T-cell (primary cell): ENCODE data around the gene CCDC88C. TPM values are rescaled to one million over a fixed set of nuclear protein-coding genes. Genes with fewer than 3 reads are reported as not detected.

Experiments used
- ATAC-seq, 4 experiments: fragments of 200-7000 bp in 3 of 4; fragments of 150-1000 bp in 1 of 4; cut with Tn5 transposase; replicated peaks in 1 of 4; 1 replicate in 3 of 4; 2 replicates in 1 of 4; pipeline ENCODE4 v1.10.0; 2021; ENCODE audit warnings: moderate library complexity in 3 of 4, mild to moderate bottlenecking in 2 of 4, moderate number of reproducible peaks in 1 of 4
- CTCF ChIA-PET, 2 donors: fragments of 300-600 bp; sonication (Branson Sonifier 250); formaldehyde crosslinking; loops; one replicate each; lab custom pipeline; 2022; ENCODE audit warnings: antibody characterized with exemption in 2 of 2; lab: Charles Lee
- POLR2A ChIA-PET, 2 donors: fragments of 300-600 bp; sonication (Branson Sonifier 250); formaldehyde crosslinking; loops; one replicate each; lab custom pipeline; 2022; ENCODE audit warnings: antibody characterized with exemption in 2 of 2; lab: Charles Lee
- DNase-seq, 35 experiments: peaks; one replicate each; pipeline versions ENCODE4 v3.0.0 to v3.0.0-alpha.2; 2013 to 2023
- H3K27ac ChIP-seq: one replicate; pipeline ENCODE4 v1.5.1; 2013; ENCODE audit warnings: low read length
- H3K27me3 ChIP-seq, 2 experiments: replicated peaks in 1 of 2; 1 replicate in 1 of 2; 2 replicates in 1 of 2; pipeline versions ENCODE4 v1.6.1 to v1.7.0; 2013; ENCODE audit warnings: low read length in 1 of 2, mixed read lengths in 1 of 2; ENCODE audit not compliant: control insufficient read depth in 2 of 2, insufficient read depth in 2 of 2; ENCODE audit errors: extremely low read depth in 1 of 2
- H3K36me3 ChIP-seq, 2 donors: 1 replicate in 1 of 2; 2 replicates in 1 of 2; pipeline versions ENCODE4 v1.6.1 to v1.7.0; 2013; ENCODE audit warnings: low read length in 1 of 2; ENCODE audit not compliant: control insufficient read depth in 2 of 2, insufficient read depth in 1 of 2; ENCODE audit errors: extremely low read depth in 1 of 2
- H3K4me1 ChIP-seq, 2 experiments: 1 replicate in 1 of 2; 2 replicates in 1 of 2; pipeline versions ENCODE4 v1.6.1 to v1.7.0; 2013; ENCODE audit warnings: low read length in 2 of 2, mixed read lengths in 1 of 2; ENCODE audit not compliant: insufficient read depth in 2 of 2, control insufficient read depth in 1 of 2; ENCODE audit errors: extremely low read depth in 1 of 2
- H3K4me3 ChIP-seq, 2 donors: 1 replicate in 1 of 2; 2 replicates in 1 of 2; pipeline versions ENCODE4 v1.5.1 to v1.7.0; 2013; ENCODE audit warnings: mild to moderate bottlenecking in 2 of 2, low read length in 1 of 2, moderate library complexity in 1 of 2; ENCODE audit not compliant: control insufficient read depth in 1 of 2; ENCODE audit errors: extremely low read depth in 1 of 2
- H3K9me3 ChIP-seq: 2 replicates; pipeline ENCODE4 v1.7.0; 2013
- H3K27ac Mint-ChIP-seq, 2 donors: one replicate each; pipeline ENCODE4 v1.8.0; 2020 to 2021; ENCODE audit warnings: mild to moderate bottlenecking in 2 of 2, mixed read lengths in 2 of 2
- H3K27me3 Mint-ChIP-seq, 2 donors: one replicate each; pipeline ENCODE4 v1.8.0; 2021 to 2022; ENCODE audit warnings: mixed read lengths in 2 of 2
- H3K36me3 Mint-ChIP-seq: one replicate; pipeline ENCODE4 v1.8.0; 2021; ENCODE audit warnings: mixed read lengths
- H3K4me1 Mint-ChIP-seq, 3 donors: one replicate each; pipeline ENCODE4 v1.8.0; 2020 to 2022; ENCODE audit warnings: mixed read lengths in 3 of 3, mild to moderate bottlenecking in 1 of 3
- H3K4me3 Mint-ChIP-seq, 3 donors: one replicate each; pipeline ENCODE4 v1.8.0; 2020 to 2022; ENCODE audit warnings: mild to moderate bottlenecking in 3 of 3, mixed read lengths in 3 of 3, moderate library complexity in 3 of 3
- H3K9me3 Mint-ChIP-seq, 3 donors: one replicate each; pipeline ENCODE4 v1.8.0; 2020 to 2022; ENCODE audit warnings: mixed read lengths in 3 of 3
- WGBS: methylation state at CpG from one replicate; pipeline ENCODE4 v1.1.5; 2013; ENCODE audit warnings: missing lambda C conversion rate; ENCODE audit not compliant: insufficient coverage; 5-methylcytosine and 5-hydroxymethylcytosine counted together
- total RNA-seq, 35 experiments: library from RNA in 6 of 35; stranded (reverse) in 6 of 35; fragments of 120-200 nt in 1 of 35; gene quantifications; one replicate each; pipeline versions ENCODE4 v1.2.1 to v1.2.4 and lab custom pipeline; 2013 to 2026

The CCDC88C gene
- total RNA-seq, 5 donors from 2014 or later (not counting 1 experiment from before 2014, with no cell fraction given), result 260 to 368 (median 275) TPM

DNA sequence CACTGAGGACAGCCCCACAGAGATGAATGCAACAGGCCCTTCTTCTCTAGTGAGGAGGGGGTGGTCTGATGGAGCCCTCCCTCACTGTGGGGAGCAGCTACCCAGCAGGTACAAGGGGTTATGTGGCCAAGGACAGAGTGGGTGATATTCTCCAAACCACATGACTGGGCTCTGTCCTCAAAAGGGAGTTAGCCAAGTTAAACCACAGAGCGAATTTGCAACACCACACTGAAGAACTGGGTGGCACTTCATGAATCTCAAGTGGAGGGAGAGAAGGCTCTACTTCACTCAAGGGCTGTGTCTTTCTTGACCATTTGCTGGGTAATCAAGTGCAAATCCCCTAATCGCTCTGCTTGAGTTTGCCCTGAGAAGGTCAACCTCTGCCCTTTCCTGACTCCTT lies 185.6 kb downstream of the CCDC88C start:
- H3K4me1 Mint-ChIP-seq, result peaks cover 70 to 84% (median 78%) of the 10 kb centered on the region in 3 donors
- 100% methylated on average over 1 of the region's 2 CpGs for WGBS
- Histone ChIP-seq H3K9me3 (no peaks in the 10 kb centered on the region), H3K4me3 (no peak overlapping the region), H3K36me3 (peaks cover 0 to 11% of the 10 kb centered on the region in 2 donors), H3K27ac (peak overlapping the region; percentile 89), H3K27me3 (no peaks in the 10 kb centered on the region), H3K4me1 (peaks cover 49 to 85% of the 10 kb centered on the region in 2 experiments)
- peaks cover 0 to 4% (median 0%) of the 10 kb centered on the region in 3 donors for H3K9me3 Mint-ChIP-seq
- H3K36me3 Mint-ChIP-seq, result peaks cover 34% of the 10 kb centered on the region
- no peaks in the 10 kb centered on the region for H3K27me3 Mint-ChIP-seq
- ChIA-PET POLR2A (no interaction called here), CTCF (no interaction called here)
- DNase-seq, result no peak
- peak overlapping the region; percentile 94 to 95 for H3K27ac Mint-ChIP-seq
- peak overlapping the region in 1 of 3 donors; percentile 75 for H3K4me3 Mint-ChIP-seq
- no peak for ATAC-seq

DNA sequence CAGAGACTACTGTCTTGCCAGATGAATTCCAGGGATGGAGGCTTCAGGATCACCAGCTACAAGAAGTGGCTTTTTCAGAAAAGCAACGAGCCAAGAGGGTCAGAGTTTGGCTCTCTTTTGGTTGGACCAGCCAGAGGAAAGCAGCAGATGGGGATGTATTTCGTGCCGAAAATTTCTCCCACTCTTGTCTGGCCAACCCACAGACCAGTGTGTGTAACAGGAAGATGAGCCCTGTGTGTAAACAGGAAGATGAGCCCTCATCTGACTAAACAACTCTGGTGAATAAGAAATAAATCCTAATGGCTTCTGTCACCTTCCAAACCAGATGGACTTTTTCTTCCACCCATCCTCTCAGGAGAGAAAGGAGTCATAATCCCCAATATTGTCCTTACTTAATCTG lies 186.2 kb downstream of the CCDC88C start:
- no peak for ATAC-seq
- no peaks in the 10 kb centered on the region for H3K27me3 ChIP-seq

DNA sequence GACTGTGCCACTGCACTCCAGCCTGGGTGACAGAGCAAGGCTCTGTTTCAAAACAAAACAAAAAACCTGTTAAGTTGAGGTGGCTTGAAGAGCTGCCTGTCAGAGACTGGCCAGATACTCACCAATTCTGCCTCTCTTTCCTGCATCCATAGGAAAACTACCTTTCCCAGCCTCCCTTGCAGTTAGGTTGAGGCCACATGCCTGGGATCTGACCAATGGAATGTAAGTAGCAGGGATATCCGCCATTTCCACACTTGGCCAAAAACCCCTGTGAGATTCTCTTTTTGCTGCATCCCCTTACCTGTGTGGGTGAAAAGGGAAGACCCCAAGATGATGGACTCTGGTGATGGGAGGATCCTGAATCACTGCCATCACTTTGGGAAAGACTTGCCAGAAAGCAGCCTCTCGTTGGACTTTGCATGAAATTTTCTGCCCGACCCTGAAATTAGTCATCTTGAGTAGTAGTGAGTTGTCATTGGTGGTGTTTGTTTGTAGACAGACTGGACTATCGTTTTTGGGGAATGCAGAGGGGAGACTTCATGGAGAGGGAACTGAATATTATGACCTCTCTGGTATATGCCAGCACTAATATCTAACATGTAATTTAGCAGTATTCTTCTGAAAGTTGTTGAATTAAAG lies 187.1 kb downstream of the CCDC88C start:
- Histone ChIP-seq H3K36me3 (peaks cover 0 to 11% of the 10 kb centered on the region in 2 donors), H3K4me3 (peak overlapping the region in 1 of 2 donors; percentile 3), H3K9me3 (no peaks in the 10 kb centered on the region), H3K4me1 (peaks cover 52 to 92% of the 10 kb centered on the region in 2 experiments), H3K27me3 (no peaks in the 10 kb centered on the region), H3K27ac (peak overlapping the region; percentile 89)
- ATAC-seq (no peak), DNase-seq (peak in 1 of 35 experiments; percentile 46)
- peak overlapping the region; percentile 63 to 75 (median 65) for H3K4me3 Mint-ChIP-seq
- H3K36me3 Mint-ChIP-seq, result peaks cover 27% of the 10 kb centered on the region
- ChIA-PET POLR2A (interaction anchor here in 1 of 2 donors (0.7 kb wide), 1 partner anchor 8 kb away, joined by 3 read pairs; no protein-coding TSS in a partner anchor), CTCF (no interaction called here)
- peaks cover 80 to 91% (median 87%) of the 10 kb centered on the region in 3 donors for H3K4me1 Mint-ChIP-seq
- 38% methylated on average over 2 of the region's 4 CpGs for WGBS
- H3K27me3 Mint-ChIP-seq, result no peaks in the 10 kb centered on the region
- H3K9me3 Mint-ChIP-seq, result peaks cover 0 to 4% (median 0%) of the 10 kb centered on the region in 3 donors
- H3K27ac Mint-ChIP-seq, result peak overlapping the region; percentile 94 to 95

More for the DNA sequence above, 186.2 kb downstream of the CCDC88C start:
- peak in 1 of 35 experiments; percentile 46 for DNase-seq
- Histone ChIP-seq H3K27ac (peak overlapping the region; percentile 89), H3K36me3 (peaks cover 0 to 11% of the 10 kb centered on the region in 2 donors), H3K4me1 (peaks cover 52 to 92% of the 10 kb centered on the region in 2 experiments), H3K9me3 (no peaks in the 10 kb centered on the region), H3K4me3 (no peak overlapping the region)
- peaks cover 34% of the 10 kb centered on the region for H3K36me3 Mint-ChIP-seq
- 60% methylated on average over 1 of the region's 3 CpGs for WGBS
- CTCF ChIA-PET, result no interaction called here
- peak overlapping the region; percentile 94 to 95 for H3K27ac Mint-ChIP-seq
- H3K4me1 Mint-ChIP-seq, result peaks cover 76 to 89% (median 83%) of the 10 kb centered on the region in 3 donors
- peak overlapping the region in 2 of 3 donors; percentile 19 to 75 for H3K4me3 Mint-ChIP-seq
- peaks cover 0 to 4% (median 0%) of the 10 kb centered on the region in 3 donors for H3K9me3 Mint-ChIP-seq
- no peaks in the 10 kb centered on the region for H3K27me3 Mint-ChIP-seq
- POLR2A ChIA-PET, result no interaction called here

DNA sequence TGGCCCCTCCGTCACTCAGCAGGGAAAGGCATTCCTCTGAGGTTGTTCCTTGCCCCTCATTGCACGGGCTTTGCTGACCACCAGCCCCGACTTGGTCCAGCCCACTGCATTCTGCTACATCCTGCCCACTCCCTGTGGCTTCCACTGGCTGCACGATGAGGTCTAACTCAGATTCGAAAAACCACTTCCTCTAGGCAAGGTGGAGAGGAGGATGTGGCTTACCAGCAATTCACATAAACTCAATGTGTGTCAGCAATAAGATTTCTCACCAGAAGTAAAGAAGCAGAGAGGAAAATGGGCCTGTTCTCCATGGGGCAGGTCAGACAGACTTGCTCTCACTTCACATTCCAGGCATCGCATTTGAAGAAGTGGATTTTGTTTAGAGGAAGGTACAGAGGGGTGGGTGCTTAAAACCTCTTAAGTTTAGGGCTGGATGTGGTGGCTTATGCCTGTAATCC lies 187.8 kb downstream of the CCDC88C start:
- Histone ChIP-seq H3K27ac (peak overlapping the region; percentile 89), H3K4me3 (peak overlapping the region; percentile 15 to 60), H3K36me3 (peaks cover 0 to 12% of the 10 kb centered on the region in 2 donors), H3K27me3 (no peaks in the 10 kb centered on the region), H3K4me1 (peaks cover 52 to 97% of the 10 kb centered on the region in 2 experiments), H3K9me3 (no peaks in the 10 kb centered on the region)
- H3K4me3 Mint-ChIP-seq, result peak overlapping the region; percentile 63 to 75 (median 65)
- H3K27ac Mint-ChIP-seq, result peak overlapping the region; percentile 94 to 95
- POLR2A ChIA-PET, result interaction anchor here in 1 of 2 donors (0.5 to 0.7 kb wide), 2 partner anchors 9 to 250 kb away, joined by 3 to 4 read pairs; no protein-coding TSS in a partner anchor
- H3K27me3 Mint-ChIP-seq, result no peaks in the 10 kb centered on the region
- ATAC-seq (peak; percentile 64 to 82 (median 75)), DNase-seq (peak in 34 of 35 experiments; percentile 47 to 89 (median 64))
- CTCF ChIA-PET, result interaction anchor here (0.6 to 0.7 kb wide), 3 partner anchors 13 to 32 kb away, joined by 4 to 9 read pairs (median 4); no protein-coding TSS in a partner anchor
- H3K9me3 Mint-ChIP-seq, result peaks cover 0 to 4% (median 0%) of the 10 kb centered on the region in 3 donors
- peaks cover 30% of the 10 kb centered on the region for H3K36me3 Mint-ChIP-seq
- H3K4me1 Mint-ChIP-seq, result peaks cover 83 to 96% (median 90%) of the 10 kb centered on the region in 3 donors
- 0% methylated on average over 4 of the region's 6 CpGs for WGBS

DNA sequence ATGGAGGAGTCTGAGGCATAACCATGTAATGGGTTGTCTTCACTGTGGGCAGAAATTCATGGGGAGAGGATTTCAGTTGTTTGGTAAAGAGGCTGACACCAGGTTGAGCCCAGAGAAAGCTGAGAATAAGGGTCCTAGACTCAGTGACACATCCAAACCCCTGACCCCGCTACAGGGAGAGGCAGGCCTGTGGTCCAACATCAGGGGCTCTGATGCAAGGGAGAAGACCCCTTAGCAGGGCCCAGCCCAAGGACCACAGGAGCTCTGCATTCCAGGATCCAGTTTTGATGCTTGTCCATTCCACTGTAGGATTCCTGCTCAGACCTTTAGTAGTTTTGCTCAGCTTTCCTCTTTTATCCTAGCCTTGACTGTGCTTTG lies 188.6 kb downstream of the CCDC88C start:
- peaks cover 27% of the 10 kb centered on the region for H3K36me3 Mint-ChIP-seq
- H3K9me3 Mint-ChIP-seq, result peaks cover 0 to 4% (median 0%) of the 10 kb centered on the region in 3 donors
- ATAC-seq (no peak), DNase-seq (no peak)
- POLR2A ChIA-PET, result interaction anchor here in 1 of 2 donors (0.5 to 1.0 kb wide), 2 partner anchors 21 to 251 kb away, joined by 4 read pairs; no protein-coding TSS in a partner anchor
- H3K4me1 ChIP-seq, result peaks cover 54 to 97% of the 10 kb centered on the region in 2 experiments
- H3K9me3 ChIP-seq, result no peaks in the 10 kb centered on the region
- peak overlapping the region in 1 of 2 donors; percentile 60 for H3K4me3 ChIP-seq
- H3K4me1 Mint-ChIP-seq, result peaks cover 80 to 94% (median 86%) of the 10 kb centered on the region in 3 donors
- WGBS, result 100% methylated on average over 1 of the region's 1 CpG
- H3K27ac Mint-ChIP-seq, result peak overlapping the region; percentile 95 to 96
- no peaks in the 10 kb centered on the region for H3K27me3 Mint-ChIP-seq
- peaks cover 0 to 6% of the 10 kb centered on the region in 2 donors for H3K36me3 ChIP-seq
- CTCF ChIA-PET, result interaction anchor here (0.7 kb wide), 2 partner anchors 14 to 20 kb away, joined by 4 read pairs; no protein-coding TSS in a partner anchor
- peak overlapping the region; percentile 89 for H3K27ac ChIP-seq
- H3K4me3 Mint-ChIP-seq, result peak overlapping the region; percentile 22 to 75 (median 59)
- no peaks in the 10 kb centered on the region for H3K27me3 ChIP-seq
